H9 (cell line): ENCODE data around the gene ARHGAP15. TPM values are rescaled to one million over a fixed set of nuclear protein-coding genes. Genes with fewer than 3 reads are reported as not detected.
A peak's percentile ranks its signal among the peaks of the same experiment; 100 is the strongest.

Source experiments
- DNase-seq: peaks from one replicate; pipeline ENCODE4 v3.0.0-alpha.2; 2017
- H2AFZ ChIP-seq: one replicate; pipeline ENCODE4 v1.6.1; 2013; ENCODE audit warnings: mild to moderate bottlenecking, low read length, control low read depth, moderate library complexity
- H2AK5ac ChIP-seq: 2 replicates; pipeline ENCODE4 v1.6.1; 2013; ENCODE audit warnings: low read length, control low read depth, mixed read lengths; ENCODE audit not compliant: insufficient read length
- H2BK120ac ChIP-seq: one replicate; pipeline ENCODE4 v1.6.1; 2013; ENCODE audit warnings: low read depth, mild to moderate bottlenecking, low read length, control low read depth, inconsistent platforms; ENCODE audit not compliant: poor library complexity, severe bottlenecking
- H2BK12ac ChIP-seq: 2 replicates; pipeline ENCODE4 v1.6.1; 2013; ENCODE audit warnings: low read length, control low read depth, mixed read lengths, low read depth; ENCODE audit not compliant: insufficient read length
- H2BK15ac ChIP-seq: 2 replicates; pipeline ENCODE4 v1.6.1; 2013; ENCODE audit warnings: low read depth, low read length, control low read depth
- H2BK20ac ChIP-seq: one replicate; pipeline ENCODE4 v1.6.1; 2013; ENCODE audit warnings: low read depth, mild to moderate bottlenecking, low read length, control low read depth, inconsistent platforms; ENCODE audit not compliant: poor library complexity, severe bottlenecking
- H2BK5ac ChIP-seq: 2 replicates; pipeline ENCODE4 v1.6.1; 2013; ENCODE audit warnings: low read length, control low read depth, mixed read lengths; ENCODE audit not compliant: insufficient read length
- H3K14ac ChIP-seq: 2 replicates; pipeline ENCODE4 v1.6.1; 2013; ENCODE audit warnings: low read length, control low read depth; ENCODE audit not compliant: insufficient read depth
- H3K18ac ChIP-seq: 2 replicates; pipeline ENCODE4 v1.6.1; 2013; ENCODE audit warnings: low read depth, mild to moderate bottlenecking, mixed read lengths, low read length, control low read depth; ENCODE audit not compliant: insufficient read length
- H3K23ac ChIP-seq: 2 replicates; pipeline ENCODE4 v1.6.1; 2013; ENCODE audit warnings: low read length, control low read depth, mixed read lengths, low read depth; ENCODE audit not compliant: insufficient read length
- H3K23me2 ChIP-seq: 2 replicates; pipeline ENCODE4 v1.6.1; 2013; ENCODE audit warnings: low read depth, mild to moderate bottlenecking, mixed read lengths, low read length, control low read depth; ENCODE audit not compliant: insufficient read length, poor library complexity, severe bottlenecking
- H3K27ac ChIP-seq: 2 replicates; pipeline ENCODE4 v1.5.1; 2013; ENCODE audit warnings: low read length, control low read depth, mixed read lengths, low read depth; ENCODE audit not compliant: insufficient read length
- H3K27me3 ChIP-seq: 2 replicates; pipeline ENCODE4 v1.6.1; 2013; ENCODE audit warnings: low read length, control low read depth, inconsistent platforms; ENCODE audit not compliant: insufficient read depth
- H3K4ac ChIP-seq: 2 replicates; pipeline ENCODE4 v1.6.1; 2013; ENCODE audit warnings: low read depth, mild to moderate bottlenecking, control low read depth, inconsistent platforms, low read length, moderate library complexity
- H3K4me1 ChIP-seq: 2 replicates; pipeline ENCODE4 v1.6.1; 2013; ENCODE audit warnings: low read length, control low read depth, inconsistent platforms; ENCODE audit not compliant: insufficient read depth
- H3K4me2 ChIP-seq: 2 replicates; pipeline ENCODE4 v1.6.1; 2013; ENCODE audit warnings: low read length, control low read depth, mixed read lengths; ENCODE audit not compliant: insufficient read length, insufficient read depth
- H3K56ac ChIP-seq: 2 replicates; pipeline ENCODE4 v1.6.1; 2013; ENCODE audit warnings: low read depth, mild to moderate bottlenecking, mixed read lengths, low read length, control low read depth; ENCODE audit not compliant: insufficient read length
- H3K79me1 ChIP-seq: 2 replicates; pipeline ENCODE4 v1.6.1; 2013; ENCODE audit warnings: low read depth, mild to moderate bottlenecking, moderate library complexity, low read length, control low read depth, inconsistent platforms; ENCODE audit not compliant: insufficient read depth, poor library complexity, severe bottlenecking
- H3K79me2 ChIP-seq: 2 replicates; pipeline ENCODE4 v1.6.1; 2013; ENCODE audit warnings: low read length, control low read depth, inconsistent platforms; ENCODE audit not compliant: insufficient read depth
- H3K9ac ChIP-seq: 2 replicates; pipeline ENCODE4 v1.6.1; 2013; ENCODE audit warnings: low read length, control low read depth, mixed read lengths; ENCODE audit not compliant: insufficient read length; ENCODE audit errors: extremely low read depth
- H3K9me3 ChIP-seq: one replicate; pipeline ENCODE4 v1.6.1; 2013; ENCODE audit warnings: low read depth, low read length, inconsistent platforms; ENCODE audit not compliant: control insufficient read depth
- H3T11ph ChIP-seq: one replicate; pipeline ENCODE4 v1.6.1; 2013; ENCODE audit warnings: mild to moderate bottlenecking, low read length, control low read depth, inconsistent platforms
- H4K20me1 ChIP-seq: one replicate; pipeline ENCODE4 v1.6.1; 2013; ENCODE audit not compliant: control insufficient read depth, insufficient read length, insufficient read depth
- H4K5ac ChIP-seq: 2 replicates; pipeline ENCODE4 v1.6.1; 2013; ENCODE audit warnings: low read depth, mild to moderate bottlenecking, mixed read lengths, low read length, control low read depth; ENCODE audit not compliant: insufficient read length
- H4K8ac ChIP-seq: replicated peaks from 2 replicates; pipeline ENCODE4 v1.6.1; 2013; ENCODE audit warnings: low read length, control low read depth, mixed read lengths, low read depth; ENCODE audit not compliant: insufficient read length
- H4K91ac ChIP-seq: 2 replicates; pipeline ENCODE4 v1.6.1; 2013; ENCODE audit warnings: low read depth, mild to moderate bottlenecking, moderate library complexity, mixed read lengths, low read length, control low read depth; ENCODE audit not compliant: insufficient read length
- H3K27ac Mint-ChIP-seq, 3 experiments: 2 replicates in 2 of 3; 3 replicates in 1 of 3; pipeline ENCODE4 v1.8.0; 2020 to 2021; ENCODE audit warnings: mixed read lengths in 3 of 3, mild to moderate bottlenecking in 1 of 3, moderate library complexity in 1 of 3
- H3K27me3 Mint-ChIP-seq: 2 replicates; pipeline ENCODE4 v1.8.0; 2021; ENCODE audit warnings: low read depth, mild to moderate bottlenecking, moderate library complexity, mixed read lengths
- H3K36me3 Mint-ChIP-seq, 3 experiments: 2 replicates in 2 of 3; 3 replicates in 1 of 3; pipeline ENCODE4 v1.8.0; 2020 to 2021; ENCODE audit warnings: low read depth in 3 of 3, mixed read lengths in 3 of 3; ENCODE audit not compliant: insufficient read depth in 1 of 3
- H3K4me1 Mint-ChIP-seq, 2 experiments: 2 replicates each; pipeline ENCODE4 v1.8.0; 2020; ENCODE audit warnings: mixed read lengths in 2 of 2
- H3K4me3 Mint-ChIP-seq, 2 experiments: 2 replicates in 1 of 2; 3 replicates in 1 of 2; pipeline ENCODE4 v1.8.0; 2020 to 2021; ENCODE audit warnings: mild to moderate bottlenecking in 2 of 2, mixed read lengths in 2 of 2, moderate library complexity in 1 of 2
- H3K9me3 Mint-ChIP-seq, 2 experiments: 2 replicates in 1 of 2; 3 replicates in 1 of 2; pipeline ENCODE4 v1.8.0; 2020; ENCODE audit warnings: mild to moderate bottlenecking in 2 of 2, mixed read lengths in 2 of 2, moderate library complexity in 1 of 2
- WGBS: extraction: QIAGEN DNeasy Blood & Tissue Kit; methylation state at CpG from one replicate; pipeline ENCODE4 v1.1.7; 2013; ENCODE audit warnings: missing lambda C conversion rate, low lambda C conversion rate, mixed read lengths; ENCODE audit not compliant: insufficient read length; ENCODE audit errors: extremely low coverage; 5-methylcytosine and 5-hydroxymethylcytosine counted together
- total RNA-seq: library from RNA; stranded (reverse); gene quantifications from 2 replicates; pipeline ENCODE4 v1.2.1, GENCODE V29; 2021
- TF ChIP-seq, protein P1 (sequence below): fragments of 200-600 bp; sonication (generic); conservative IDR thresholded peaks from 3 replicates; pipeline ENCODE4 v1.8.0; 2021; ENCODE audit warnings: antibody characterized with exemption, mild to moderate bottlenecking

The ARHGAP15 gene
- total RNA-seq, 1 experiment from 2014 or later, result not detected

- no peak overlapping the region for H2BK120ac ChIP-seq
- WGBS, result no CpG with 5 or more reads among the region's 5 CpGs
- no peaks in the 10 kb centered on the region for H3K27me3 ChIP-seq
- Mint-ChIP-seq H3K36me3 (no peaks in the 10 kb centered on the region), H3K27ac (peak overlapping the region in 2 of 3 experiments; percentile 25 to 78; a peak in 4 of 7 replicates), H3K27me3 (no peaks in the 10 kb centered on the region), H3K9me3 (no peaks in the 10 kb centered on the region), H3K4me1 (peaks cover 48 to 53% of the 10 kb centered on the region in 2 experiments), H3K4me3 (peak overlapping the region in 1 of 2 experiments; percentile 2; a peak in 2 of 5 replicates)
- H3K4ac ChIP-seq, result no peak overlapping the region
- no peak overlapping the region for H3K14ac ChIP-seq
- no peaks in the 10 kb centered on the region for H3K23me2 ChIP-seq
- no peak overlapping the region for H3K23ac ChIP-seq
- H2BK5ac ChIP-seq, result no peak overlapping the region
- H2BK20ac ChIP-seq, result no peak overlapping the region
- H2AFZ ChIP-seq, result no peak overlapping the region
- H3K79me1 ChIP-seq, result no peaks in the 10 kb centered on the region
- H3K79me2 ChIP-seq, result no peaks in the 10 kb centered on the region
- no peak overlapping the region for H2BK15ac ChIP-seq
- H2AK5ac ChIP-seq, result no peak overlapping the region
- no peaks in the 10 kb centered on the region for H3K9me3 ChIP-seq
- H4K91ac ChIP-seq, result no peak overlapping the region
- peaks cover 6% of the 10 kb centered on the region; the same call in 1 of the 2 replicates for H3K4me1 ChIP-seq
- H3K9ac ChIP-seq, result no peak overlapping the region
- no peak overlapping the region for H4K5ac ChIP-seq
- no peak for DNase-seq
- no peak overlapping the region for H3T11ph ChIP-seq
- no peak overlapping the region for H2BK12ac ChIP-seq
- TF ChIP-seq, protein P1, sequence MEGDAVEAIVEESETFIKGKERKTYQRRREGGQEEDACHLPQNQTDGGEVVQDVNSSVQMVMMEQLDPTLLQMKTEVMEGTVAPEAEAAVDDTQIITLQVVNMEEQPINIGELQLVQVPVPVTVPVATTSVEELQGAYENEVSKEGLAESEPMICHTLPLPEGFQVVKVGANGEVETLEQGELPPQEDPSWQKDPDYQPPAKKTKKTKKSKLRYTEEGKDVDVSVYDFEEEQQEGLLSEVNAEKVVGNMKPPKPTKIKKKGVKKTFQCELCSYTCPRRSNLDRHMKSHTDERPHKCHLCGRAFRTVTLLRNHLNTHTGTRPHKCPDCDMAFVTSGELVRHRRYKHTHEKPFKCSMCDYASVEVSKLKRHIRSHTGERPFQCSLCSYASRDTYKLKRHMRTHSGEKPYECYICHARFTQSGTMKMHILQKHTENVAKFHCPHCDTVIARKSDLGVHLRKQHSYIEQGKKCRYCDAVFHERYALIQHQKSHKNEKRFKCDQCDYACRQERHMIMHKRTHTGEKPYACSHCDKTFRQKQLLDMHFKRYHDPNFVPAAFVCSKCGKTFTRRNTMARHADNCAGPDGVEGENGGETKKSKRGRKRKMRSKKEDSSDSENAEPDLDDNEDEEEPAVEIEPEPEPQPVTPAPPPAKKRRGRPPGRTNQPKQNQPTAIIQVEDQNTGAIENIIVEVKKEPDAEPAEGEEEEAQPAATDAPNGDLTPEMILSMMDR, result no peak
- no peaks in the 10 kb centered on the region for H4K20me1 ChIP-seq
- H3K18ac ChIP-seq, result no peak overlapping the region
- H3K27ac ChIP-seq, result no peak overlapping the region
- no peak overlapping the region for H4K8ac ChIP-seq
- no peak overlapping the region for H3K56ac ChIP-seq
- no peak overlapping the region for H3K4me2 ChIP-seq
Observed at GRCh38 chr2:143692162-143692561, 562.9 kb downstream of the ARHGAP15 start.
